D721Med (cell line): ENCODE measurements around the gene SETD5.

ENCODE experiments used
- DNase-seq: peaks from one replicate; pipeline ENCODE4 v3.0.0; 2011; ENCODE audit warnings: low spot score; ENCODE audit not compliant: insufficient read length
- FAIRE-seq: peaks from 2 replicates; lab custom pipeline; 2011; peaks lifted over from hg19 to GRCh38; lab: Jason Lieb, UNC
- CTCF ChIP-seq: IDR thresholded peaks from 2 replicates; pipeline ENCODE4 v1.5.1; 2012; ENCODE audit warnings: mild to moderate bottlenecking, control low read depth; ENCODE audit not compliant: insufficient read depth; ENCODE audit errors: missing control alignments

Gene SETD5

GRCh38 chr3:9452417-9452816 is 55.0 kb downstream of the SETD5 start:
- DNase-seq (no peak), FAIRE-seq (no peak)
- TF ChIP-seq CTCF, result no peak

GRCh38 chr3:9455596-9456131 is 58.2 kb downstream of the SETD5 start:
- FAIRE-seq (no peak), DNase-seq (no peak)
- no peak for TF ChIP-seq CTCF

GRCh38 chr3:9467451-9467850 is 70.0 kb downstream of the SETD5 start:
- no peak for TF ChIP-seq CTCF
- DNase-seq (no peak), FAIRE-seq (no peak)

GRCh38 chr3:9468460-9468859 is 71.0 kb downstream of the SETD5 start:
- no peak for TF ChIP-seq CTCF
- FAIRE-seq, result no peak
- DNase-seq, result no peak

- DNase-seq (no peak), FAIRE-seq (no peak)
- no peak for TF ChIP-seq CTCF
Observed at GRCh38 chr3:9469986-9470385, 72.6 kb downstream of the SETD5 start.

- no peak for TF ChIP-seq CTCF
- FAIRE-seq, result no peak
Observed at GRCh38 chr3:9473496-9474065, 76.2 kb downstream of the SETD5 start.

GRCh38 chr3:9474482-9474881 is 77.1 kb downstream of the SETD5 start:
- no peak for FAIRE-seq
- no peak for DNase-seq
- TF ChIP-seq CTCF, result no peak

More at GRCh38 chr3:9473496-9474065, 76.2 kb downstream of the SETD5 start:
- no peak for DNase-seq
